Ishikawa (cell line): Measurements from ENCODE around the gene TIMP3.

Experiments used
- CEBPB ChIP-seq: IDR thresholded peaks from 2 replicates; pipeline ENCODE4 v1.6.1; 2012
- EGR1 ChIP-seq: IDR thresholded peaks from 2 replicates; pipeline ENCODE4 v1.6.1; 2012
- EP300 ChIP-seq: IDR thresholded peaks from 2 replicates; pipeline ENCODE4 v1.6.1; 2012; ENCODE audit warnings: borderline replicate concordance
- FOXM1 ChIP-seq: IDR thresholded peaks from 2 replicates; pipeline ENCODE4 v1.6.1; 2012; ENCODE audit warnings: low read depth, borderline replicate concordance
- MAX ChIP-seq: IDR thresholded peaks from 2 replicates; pipeline ENCODE4 v1.6.1; 2012
- RAD21 ChIP-seq: IDR thresholded peaks from 2 replicates; pipeline ENCODE4 v1.6.1; 2012; ENCODE audit warnings: low read depth
- REST ChIP-seq: IDR thresholded peaks from 2 replicates; pipeline ENCODE4 v1.6.1; 2012; ENCODE audit warnings: low read depth, mild to moderate bottlenecking
- TAF1 ChIP-seq: IDR thresholded peaks from 2 replicates; pipeline ENCODE4 v1.6.1; 2012; ENCODE audit warnings: low read depth, mild to moderate bottlenecking
- USF1 ChIP-seq: IDR thresholded peaks from 2 replicates; pipeline ENCODE4 v1.6.1; 2012
- YY1 ChIP-seq: IDR thresholded peaks from 2 replicates; pipeline ENCODE4 v1.6.1; 2012; ENCODE audit warnings: low read depth

- TF ChIP-seq EP300 (no peak), REST (no peak), EGR1 (no peak), MAX (no peak), CEBPB (no peak), FOXM1 (no peak), RAD21 (no peak), USF1 (no peak), YY1 (no peak), TAF1 (no peak)
Observed at GRCh38 chr22:32815943-32816342, 14.4 kb downstream of the TIMP3 start.
